ENCODE data around the gene HIPK4. TPM values are rescaled to one million over a fixed set of nuclear protein-coding genes. Genes with fewer than 3 reads are reported as not detected.

HIPK4 gene
- total and polyA plus RNA-seq, 2 experiments from 2014 or later, result 0.19 to 0.43 TPM

- H3K4me3 ChIP-seq, result no peak overlapping the region
- no peak overlapping the region for H3K4me2 ChIP-seq (ENCODE audit: unreplicated experiment)
- H3K36me3 ChIP-seq (ENCODE audit: low read depth), result peaks cover 11% of the 10 kb centered on the region; the same call in 1 of the 2 replicates
- H3K27me3 ChIP-seq (replicated peaks; ENCODE audit: insufficient read depth), result no peaks in the 10 kb centered on the region
- no peaks in the 10 kb centered on the region for H4K20me1 ChIP-seq (ENCODE audit: insufficient read depth)
- H3K4me1 ChIP-seq (ENCODE audit: insufficient read depth), result peaks cover 9% of the 10 kb centered on the region
- WGBS, 2 experiments (ENCODE audit: low coverage in 1 of 2, low lambda C conversion rate in 2 of 2, missing lambda C conversion rate in 2 of 2), result 90 to 94% methylated on average over 11 of the region's 11 CpGs
- H3K9ac ChIP-seq, result no peak overlapping the region
- no peaks in the 10 kb centered on the region for H3K9me2 ChIP-seq (ENCODE audit: insufficient read depth)
- no peak overlapping the region for H2AFZ ChIP-seq
- TF ChIP-seq EZH2phosphoT487 (IDR thresholded peaks at IDR 0.05; ENCODE audit: insufficient read depth, low read depth) (no peak), EZH2 (IDR thresholded peaks at IDR 0.05; ENCODE audit: insufficient read depth, poor library complexity, severe bottlenecking) (no peak)
- in situ Hi-C loops (cut with MboI), result no loop called here
- no peaks in the 10 kb centered on the region for H3K9me3 ChIP-seq (ENCODE audit: low read depth)
- no peak for DNase-seq
- peak overlapping the region; percentile 75; the same call in 1 of the 2 replicates for H3K27ac ChIP-seq
- peaks cover 14% of the 10 kb centered on the region; the same call in 1 of the 2 replicates for H3F3A ChIP-seq (ENCODE audit: insufficient read depth)
- H3K79me2 ChIP-seq (ENCODE audit: insufficient read depth), result peaks cover 91% of the 10 kb centered on the region
Measured at GRCh38 chr19:40342644-40343311, 47.2 kb downstream of the HIPK4 start.

DNA sequence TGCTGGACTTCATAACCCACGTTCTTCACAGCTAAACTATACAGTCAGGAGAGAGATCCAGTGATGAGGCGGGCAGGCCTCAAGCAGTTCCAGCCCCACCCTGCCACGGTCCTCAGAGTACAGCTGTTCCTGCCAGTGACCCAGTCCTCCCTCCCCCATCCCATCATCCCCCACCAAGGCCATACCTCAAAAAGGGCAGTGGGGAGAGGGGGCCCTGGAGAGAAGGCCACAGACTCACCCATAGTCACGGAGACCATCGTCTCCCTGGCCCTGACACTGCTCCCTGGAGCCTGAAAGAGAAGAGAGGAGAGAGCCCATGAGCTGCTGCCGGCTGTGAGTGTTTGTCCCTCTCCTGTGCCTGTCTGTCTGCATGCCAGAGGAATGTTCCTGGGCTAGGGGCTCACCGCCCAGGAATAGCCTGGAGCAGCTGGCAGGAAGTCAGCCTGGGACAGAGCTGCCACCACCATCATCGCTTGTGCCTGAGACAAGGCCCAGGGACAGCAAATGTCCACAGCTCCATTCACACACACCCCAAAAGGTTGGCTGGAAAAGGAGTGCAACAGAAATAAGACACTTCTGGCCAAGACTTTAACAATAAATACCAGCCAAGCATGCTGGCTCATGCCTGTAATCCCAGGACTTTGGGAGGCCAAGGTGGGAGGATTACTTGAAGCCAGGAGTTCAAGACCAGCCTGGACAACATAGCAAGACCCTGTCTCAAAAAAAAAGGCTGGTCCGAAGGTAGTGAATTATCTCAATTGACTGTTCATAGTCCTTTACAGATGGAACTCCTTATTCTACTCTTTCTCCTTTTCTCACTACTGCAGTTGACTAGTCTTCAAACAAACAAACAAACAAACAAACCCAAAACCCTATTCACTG is 48.1 kb downstream of the HIPK4 start:
- WGBS, 2 experiments (ENCODE audit: low coverage in 1 of 2, low lambda C conversion rate in 2 of 2, missing lambda C conversion rate in 2 of 2), result 25 to 35% methylated on average over 9 of the region's 9 CpGs
- peak overlapping the region; percentile 64 for H3K9ac ChIP-seq
- no peaks in the 10 kb centered on the region for H3K27me3 ChIP-seq (replicated peaks; ENCODE audit: insufficient read depth)
- H3K36me3 ChIP-seq (ENCODE audit: low read depth), result peaks cover 11% of the 10 kb centered on the region; the same call in 1 of the 2 replicates
- peak overlapping the region; percentile 75 for H3K27ac ChIP-seq
- no peaks in the 10 kb centered on the region for H4K20me1 ChIP-seq (ENCODE audit: insufficient read depth)
- peak overlapping the region; percentile 51 for H2AFZ ChIP-seq
- no peaks in the 10 kb centered on the region for H3K9me2 ChIP-seq (ENCODE audit: insufficient read depth)
- H3K4me1 ChIP-seq (ENCODE audit: insufficient read depth), result peaks cover 9% of the 10 kb centered on the region; the same call in 1 of the 2 replicates
- peaks cover 89% of the 10 kb centered on the region for H3K79me2 ChIP-seq (ENCODE audit: insufficient read depth)
- TF ChIP-seq EZH2 (IDR thresholded peaks at IDR 0.05; ENCODE audit: insufficient read depth, poor library complexity, severe bottlenecking), result no peak
- no peak overlapping the region for H3K4me3 ChIP-seq
- in situ Hi-C loops (cut with MboI), result no loop called here
- peaks cover 14% of the 10 kb centered on the region; the same call in 1 of the 2 replicates for H3F3A ChIP-seq (ENCODE audit: insufficient read depth)
- peak; percentile 57 for DNase-seq
- no peaks in the 10 kb centered on the region for H3K9me3 ChIP-seq (ENCODE audit: low read depth)
- peak overlapping the region; percentile 32 for H3K4me2 ChIP-seq (ENCODE audit: unreplicated experiment)

DNA sequence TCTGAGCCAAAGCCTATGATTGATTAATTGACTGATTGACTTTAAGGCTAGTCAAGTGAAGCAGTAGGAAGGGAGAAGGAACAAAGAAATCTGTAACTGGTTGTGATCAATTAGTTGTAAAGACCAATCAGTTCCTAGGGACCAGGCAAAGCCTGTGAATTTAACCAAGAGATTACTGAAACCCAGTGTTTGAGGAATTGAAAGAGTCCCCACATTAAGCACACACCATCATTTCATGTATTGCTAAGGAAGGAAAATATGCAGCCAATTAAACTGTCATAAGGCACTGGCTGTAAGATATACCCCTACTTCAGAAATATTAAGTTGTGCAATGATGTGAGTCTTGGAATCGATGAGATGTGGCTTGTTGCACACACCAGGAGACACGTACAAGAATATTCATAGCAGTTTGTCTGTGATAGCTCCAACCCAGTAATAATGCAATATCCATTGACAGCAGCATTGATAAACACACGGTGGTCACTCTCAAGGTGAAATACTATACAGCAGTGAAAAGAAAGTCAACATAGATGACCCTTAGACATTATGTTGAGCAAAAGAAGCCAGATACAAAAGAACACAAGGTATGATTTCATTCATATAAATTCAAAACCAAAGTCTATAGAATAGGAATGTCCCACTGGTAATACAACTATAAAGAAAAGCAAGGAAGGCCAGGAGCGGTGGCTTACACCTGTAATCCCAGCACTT is 50.8 kb downstream of the HIPK4 start:
- no peaks in the 10 kb centered on the region for H3K9me2 ChIP-seq (ENCODE audit: insufficient read depth)
- H3K9me3 ChIP-seq (ENCODE audit: low read depth), result no peaks in the 10 kb centered on the region
- no peak for DNase-seq
- no peak for TF ChIP-seq EZH2 (IDR thresholded peaks at IDR 0.05; ENCODE audit: insufficient read depth, poor library complexity, severe bottlenecking)
- TF ChIP-seq EZH2phosphoT487 (IDR thresholded peaks at IDR 0.05; ENCODE audit: insufficient read depth, low read depth), result no peak
- H3K27ac ChIP-seq, result no peak overlapping the region
- H4K20me1 ChIP-seq (ENCODE audit: insufficient read depth), result no peaks in the 10 kb centered on the region
- 83 to 90% methylated on average over 4 of the region's 4 CpGs for WGBS, 2 experiments (ENCODE audit: low coverage in 1 of 2, low lambda C conversion rate in 2 of 2, missing lambda C conversion rate in 2 of 2)
- H3F3A ChIP-seq (ENCODE audit: insufficient read depth), result peaks cover 14% of the 10 kb centered on the region; the same call in 1 of the 2 replicates
- H3K27me3 ChIP-seq (replicated peaks; ENCODE audit: insufficient read depth), result no peaks in the 10 kb centered on the region
- no peak overlapping the region for H2AFZ ChIP-seq
- peaks cover 9% of the 10 kb centered on the region; the same call in 1 of the 2 replicates for H3K4me1 ChIP-seq (ENCODE audit: insufficient read depth)
- H3K4me2 ChIP-seq (ENCODE audit: unreplicated experiment), result no peak overlapping the region
- in situ Hi-C loops (cut with MboI), result no loop called here
- H3K36me3 ChIP-seq (ENCODE audit: low read depth), result peaks cover 13% of the 10 kb centered on the region; the same call in 1 of the 2 replicates
- H3K9ac ChIP-seq, result no peak overlapping the region
- H3K4me3 ChIP-seq, result no peak overlapping the region
- H3K79me2 ChIP-seq (ENCODE audit: insufficient read depth), result peaks cover 64% of the 10 kb centered on the region

DNA sequence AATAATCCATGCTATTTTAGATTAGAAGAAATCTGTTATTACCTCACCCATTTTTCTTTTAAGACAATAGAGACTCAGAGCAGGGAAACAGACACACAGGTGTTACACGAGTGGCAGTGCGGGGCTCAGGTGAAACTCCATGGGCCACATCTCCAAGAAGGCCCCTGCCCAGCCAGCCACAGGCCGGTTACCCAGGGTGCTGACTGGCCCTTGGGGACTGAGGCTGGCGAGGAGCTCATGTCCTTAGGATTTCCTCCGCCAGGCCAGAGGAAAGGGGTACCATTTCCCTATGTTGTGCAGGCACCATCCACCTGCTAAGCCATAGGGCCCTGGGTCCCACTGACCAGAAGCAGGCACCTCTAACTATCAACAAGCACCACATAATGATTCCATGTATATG is 52.4 kb downstream of the HIPK4 start:
- H3K9me2 ChIP-seq (ENCODE audit: insufficient read depth), result no peaks in the 10 kb centered on the region
- H3K4me2 ChIP-seq (ENCODE audit: unreplicated experiment), result no peak overlapping the region
- peaks cover 9% of the 10 kb centered on the region; the same call in 1 of the 2 replicates for H3K4me1 ChIP-seq (ENCODE audit: insufficient read depth)
- no peaks in the 10 kb centered on the region for H3K27me3 ChIP-seq (replicated peaks; ENCODE audit: insufficient read depth)
- H3F3A ChIP-seq (ENCODE audit: insufficient read depth), result peaks cover 12% of the 10 kb centered on the region; the same call in 1 of the 2 replicates
- no peak overlapping the region for H3K27ac ChIP-seq
- in situ Hi-C loops (cut with MboI), result no loop called here
- no peak overlapping the region for H2AFZ ChIP-seq
- H4K20me1 ChIP-seq (ENCODE audit: insufficient read depth), result no peaks in the 10 kb centered on the region
- H3K9ac ChIP-seq, result no peak overlapping the region
- no peak for TF ChIP-seq EZH2phosphoT487 (IDR thresholded peaks at IDR 0.05; ENCODE audit: insufficient read depth, low read depth)
- TF ChIP-seq EZH2 (IDR thresholded peaks at IDR 0.05; ENCODE audit: insufficient read depth, poor library complexity, severe bottlenecking), result no peak
- peaks cover 21% of the 10 kb centered on the region; the same call in 1 of the 2 replicates for H3K36me3 ChIP-seq (ENCODE audit: low read depth)
- H3K4me3 ChIP-seq, result no peak overlapping the region
- H3K9me3 ChIP-seq (ENCODE audit: low read depth), result no peaks in the 10 kb centered on the region
- WGBS, 2 experiments (ENCODE audit: low coverage in 1 of 2, low lambda C conversion rate in 2 of 2, missing lambda C conversion rate in 2 of 2), result 98 to 100% methylated on average over 5 of the region's 5 CpGs
- peaks cover 48% of the 10 kb centered on the region for H3K79me2 ChIP-seq (ENCODE audit: insufficient read depth)
- DNase-seq, result no peak
